Omental fat pad (tissue), 4 donors: ENCODE data around the gene FYCO1. TPM values are rescaled to one million over a fixed set of nuclear protein-coding genes. Genes with fewer than 3 reads are reported as not detected.

Experiments
- ATAC-seq: fragments of 150-250 bp; one replicate; pipeline ENCODE4 v1.9.1; 2016; ENCODE audit warnings: mild to moderate bottlenecking, moderate library complexity; ENCODE audit not compliant: low FRiP score
- DNase-seq: peaks from one replicate; pipeline ENCODE4 v3.0.0-alpha.2; 2019; ENCODE audit warnings: low spot score
- CTCF ChIP-seq, 3 donors: fragments of 450-650 bp; IDR thresholded peaks; one replicate each; pipeline ENCODE4 v1.5.1; 2016 to 2017; ENCODE audit warnings: antibody characterized with exemption in 3 of 3, mild to moderate bottlenecking in 3 of 3, moderate library complexity in 2 of 3
- total RNA-seq, 4 donors: library from RNA; depleted of rRNA; stranded (reverse); fragments of >200 nt; gene quantifications; one replicate each; pipeline ENCODE4 v1.1.0, GENCODE V29; 2016

The FYCO1 gene
- total RNA-seq, 4 donors from 2014 or later = 44.7 to 51.4 (median 47.3) TPM

- ATAC-seq (no peak), DNase-seq (no peak)
- TF ChIP-seq CTCF (IDR thresholded peaks at IDR 0.05) = no peak
Observed at GRCh38 chr3:45976191-45977091, 19.2 kb downstream of the FYCO1 start.

GRCh38 chr3:45975686-45976085 is 19.9 kb downstream of the FYCO1 start:
- TF ChIP-seq CTCF (IDR thresholded peaks at IDR 0.05) = no peak
- no peak for ATAC-seq
- DNase-seq = no peak

GRCh38 chr3:45974686-45975085 is 20.9 kb downstream of the FYCO1 start:
- DNase-seq = no peak
- no peak for TF ChIP-seq CTCF (IDR thresholded peaks at IDR 0.05)
- ATAC-seq = no peak

GRCh38 chr3:45972534-45973402 is 22.9 kb downstream of the FYCO1 start:
- peak; percentile 93 for ATAC-seq
- DNase-seq = no peak
- TF ChIP-seq CTCF (IDR thresholded peaks at IDR 0.05) = no peak

GRCh38 chr3:45969953-45970352 is 25.7 kb downstream of the FYCO1 start:
- ATAC-seq (no peak), DNase-seq (no peak)
- TF ChIP-seq CTCF (IDR thresholded peaks at IDR 0.05) = no peak

GRCh38 chr3:45969116-45969515 is 26.5 kb downstream of the FYCO1 start:
- DNase-seq (no peak), ATAC-seq (no peak)
- no peak for TF ChIP-seq CTCF (IDR thresholded peaks at IDR 0.05)
